RPMI7951 (cell line): ENCODE measurements around the gene SFT2D3. TPM values are rescaled to one million over a fixed set of nuclear protein-coding genes. Genes with fewer than 3 reads are reported as not detected.
"Not testable (repeated sequence)": the region's sequence is repeated elsewhere in the genome, so short reads cannot be mapped to it uniquely, and the experiment has no call there.

ENCODE experiments used
- DNase-seq: peaks from one replicate; pipeline ENCODE4 v3.0.0-alpha.2; 2012; ENCODE audit warnings: low read depth
- total RNA-seq: library from RNA; depleted of rRNA; stranded (reverse); fragments of >200 nt; shearing (Covaris generic); gene quantifications from 2 replicates; pipeline ENCODE4 v1.2.3, GENCODE V29; 2014; rRNA removed

SFT2D3 gene
- total RNA-seq, 1 experiment from 2014 or later, result 8.5 TPM

DNA sequence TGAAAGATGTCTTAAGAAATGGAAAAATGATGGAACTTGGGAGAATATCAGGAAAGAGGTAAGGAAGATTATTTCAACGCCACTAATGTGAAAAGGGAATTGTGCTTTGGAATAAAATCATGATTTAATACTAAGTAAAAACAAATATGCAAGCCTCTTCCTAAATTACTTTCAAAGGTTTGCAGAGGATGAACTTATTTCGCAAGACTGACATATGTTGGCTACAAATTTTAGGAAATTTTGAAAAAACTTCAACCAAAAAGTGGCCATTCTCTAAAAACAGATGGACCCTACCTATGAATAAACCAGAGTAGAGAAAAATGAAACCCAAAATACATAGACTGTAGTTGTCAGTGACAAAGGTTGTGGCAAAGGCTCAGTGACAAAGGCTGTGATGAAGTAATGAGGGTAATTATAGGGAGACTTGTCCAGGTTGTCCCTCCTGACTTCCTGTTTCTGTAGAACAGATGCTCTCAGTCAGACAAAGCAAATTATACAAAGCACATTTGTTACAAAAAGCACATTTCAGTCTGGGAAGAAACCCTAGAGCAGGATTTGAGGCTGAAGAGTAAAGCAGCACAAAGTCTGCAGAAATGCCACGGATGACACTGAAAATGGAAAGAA lies 39.5 kb downstream of the SFT2D3 start:
- DNase-seq, result no peak

DNA sequence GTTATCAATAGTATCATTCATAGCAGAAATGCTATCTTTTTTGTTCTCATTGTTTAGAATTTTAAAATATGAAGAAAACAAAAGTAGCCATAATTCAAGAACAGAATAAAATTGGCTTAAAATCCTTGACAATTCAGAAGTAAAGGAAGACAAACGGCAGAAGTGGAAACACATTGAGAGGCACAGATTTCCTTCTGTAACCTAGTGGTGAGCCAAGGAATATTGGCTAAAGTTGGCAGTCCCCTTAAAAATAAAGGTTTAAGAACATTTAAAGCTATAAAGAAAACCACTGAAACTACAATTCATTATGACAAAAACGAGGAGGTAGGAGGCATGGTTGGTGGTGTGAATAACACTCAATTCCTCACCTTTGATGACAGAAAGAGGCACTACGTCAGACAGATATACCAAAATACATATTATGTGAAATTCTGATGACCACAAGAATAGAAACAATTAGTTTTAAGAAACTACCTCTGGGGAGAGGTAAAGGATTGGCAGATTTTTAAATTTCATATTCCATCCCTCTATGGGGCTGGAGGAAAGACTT lies 42.3 kb downstream of the SFT2D3 start:
- DNase-seq, result no peak

DNA sequence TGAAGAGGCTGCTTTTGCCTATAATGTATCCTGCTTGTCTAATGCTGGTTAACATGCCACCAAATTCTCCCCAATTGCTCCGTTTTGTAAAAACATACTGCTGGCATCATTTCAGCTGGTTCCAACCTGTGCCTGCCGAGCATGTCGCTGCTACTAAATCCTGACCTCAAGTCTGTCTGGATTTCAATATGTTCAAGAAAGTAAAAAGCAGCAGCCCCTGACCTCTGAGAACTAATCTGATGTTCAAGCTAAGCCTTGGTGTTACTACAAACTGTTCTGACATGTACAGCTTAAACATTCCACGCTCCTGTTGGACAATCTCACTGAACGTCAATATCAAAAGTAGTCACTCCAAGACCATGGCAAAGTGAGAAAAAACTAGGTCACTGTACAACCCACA lies 46.3 kb downstream of the SFT2D3 start:
- no peak for DNase-seq

DNA sequence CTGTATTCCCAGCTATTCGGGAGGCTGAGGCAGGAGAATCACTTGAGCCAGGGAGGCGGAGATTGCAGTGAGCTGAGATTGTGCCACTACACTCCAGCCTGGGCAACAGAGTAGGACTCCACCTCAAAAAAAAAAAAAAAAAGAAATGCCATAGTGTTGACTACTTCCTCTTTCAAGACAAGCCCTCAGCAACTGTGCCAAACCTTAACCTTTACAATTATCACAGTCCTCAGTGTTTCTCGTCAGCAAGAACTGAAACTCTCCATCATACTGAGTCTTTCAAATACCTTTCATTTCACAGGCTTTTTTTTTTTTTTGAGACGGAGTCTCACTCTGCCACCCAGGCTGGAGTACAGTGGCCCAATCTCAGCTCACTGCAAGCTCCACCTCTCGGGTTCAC lies 48.2 kb downstream of the SFT2D3 start:
- not testable (repeated sequence) for DNase-seq

DNA sequence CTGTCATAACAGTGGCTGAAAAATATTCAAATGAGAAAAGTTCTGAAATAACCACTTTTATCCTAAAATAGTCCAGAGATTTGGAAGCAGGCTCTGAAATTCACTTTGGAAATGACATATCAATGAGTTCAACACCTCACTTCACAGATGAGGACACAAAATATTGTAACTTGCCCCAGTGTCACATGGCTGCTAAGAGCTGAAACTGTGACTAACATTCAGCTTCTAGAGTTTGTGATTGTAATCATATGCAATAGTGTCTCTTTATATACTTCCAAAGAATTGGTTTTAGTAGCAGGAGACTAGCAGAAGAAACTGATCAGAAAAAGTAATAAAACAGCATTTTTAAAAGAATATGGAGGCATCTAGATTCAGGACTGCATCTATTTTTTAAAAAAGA lies 52.1 kb downstream of the SFT2D3 start:
- no peak for DNase-seq

DNA sequence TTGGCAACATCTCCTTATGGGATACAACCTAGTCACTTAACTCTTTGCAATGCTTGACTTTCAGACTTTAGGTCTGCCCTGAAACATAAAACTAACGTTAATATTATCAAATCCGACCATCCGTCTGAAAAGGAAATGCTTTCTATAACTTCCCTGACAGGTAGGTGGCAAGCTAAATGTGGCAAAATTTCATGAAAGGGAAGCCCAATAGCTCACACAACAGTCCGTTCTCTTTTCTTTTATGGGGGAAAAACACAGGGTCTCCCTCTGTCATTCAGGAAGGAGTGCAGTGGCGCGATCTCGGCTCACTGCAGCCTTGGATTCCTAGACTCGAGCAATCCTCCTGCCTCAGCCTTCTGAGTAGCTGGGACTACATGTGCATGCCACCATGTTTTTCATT lies 52.9 kb downstream of the SFT2D3 start:
- DNase-seq, result no peak

Other genes with a start within 250 kb of the SFT2D3 start
- 53.9 and 54.0 TPM in 2 replicates for gene IWS1, start 175.0 kb upstream of the SFT2D3 start, total RNA-seq
- gene MYO7B, start 165.8 kb upstream of the SFT2D3 start, total RNA-seq, result 11.3 and 12.7 TPM in 2 replicates
- 0.29 and 0.84 TPM in 2 replicates for gene GPR17, start 55.3 kb upstream of the SFT2D3 start, total RNA-seq
- 3.3 and 3.8 TPM in 2 replicates for gene LIMS2, start 26.0 kb upstream of the SFT2D3 start, total RNA-seq
- 27.6 and 27.8 TPM in 2 replicates for gene WDR33, start 109.7 kb downstream of the SFT2D3 start, total RNA-seq
- gene POLR2D, start 156.7 kb downstream of the SFT2D3 start, total RNA-seq, result 23.4 and 23.7 TPM in 2 replicates
- gene AMMECR1L, start 184.5 kb downstream of the SFT2D3 start, total RNA-seq, result 12.5 and 12.7 TPM in 2 replicates